H1 (cell line): ENCODE results near the gene MTAP. TPM values are rescaled to one million over a fixed set of nuclear protein-coding genes. Genes with fewer than 3 reads are reported as not detected.
A peak's percentile ranks its signal among the peaks of the same experiment; 100 is the strongest.

Experiments used
- CTCF ChIA-PET: fragments of 300-600 bp; sonication (Branson Sonifier 250); formaldehyde crosslinking; loops from one replicate; lab custom pipeline; 2021; ENCODE audit not compliant: partially characterized antibody; lab: Charles Lee
- POLR2A ChIA-PET: fragments of 300-600 bp; sonication (Branson Sonifier 250); formaldehyde crosslinking; loops from one replicate; lab custom pipeline; 2021; ENCODE audit warnings: inconsistent platforms; ENCODE audit not compliant: partially characterized antibody; lab: Charles Lee
- DNase-seq, 2 experiments: peaks; one replicate each; pipeline versions ENCODE4 v3.0.0 to v3.0.0-alpha.2; 2010 to 2022; ENCODE audit warnings: low spot score in 2 of 2, low read depth in 1 of 2, mixed read lengths in 1 of 2
- FAIRE-seq: peaks from 2 replicates; lab custom pipeline; 2011; peaks lifted over from hg19 to GRCh38; lab: Jason Lieb, UNC
- H2AFZ ChIP-seq: 2 replicates; pipeline ENCODE4 v1.8.1; 2012; ENCODE audit warnings: low read length, inconsistent platforms
- H2AK5ac ChIP-seq: 2 replicates; pipeline ENCODE4 v1.6.1; 2013; ENCODE audit warnings: low read depth, low read length
- H2BK120ac ChIP-seq: replicated peaks from 2 replicates; pipeline ENCODE3; 2013; ENCODE audit warnings: low read depth, low read length, inconsistent platforms
- H2BK12ac ChIP-seq: 2 replicates; pipeline ENCODE4 v1.6.1; 2013; ENCODE audit warnings: low read depth, low read length
- H2BK15ac ChIP-seq: 2 replicates; pipeline ENCODE4 v1.6.1; 2013; ENCODE audit warnings: low read length
- H2BK20ac ChIP-seq: 2 replicates; pipeline ENCODE4 v1.6.1; 2013; ENCODE audit warnings: low read length
- H2BK5ac ChIP-seq: 2 replicates; pipeline ENCODE4 v1.6.1; 2013; ENCODE audit warnings: low read depth, low read length
- H3K14ac ChIP-seq: 2 replicates; pipeline ENCODE4 v1.6.1; 2013; ENCODE audit warnings: inconsistent platforms; ENCODE audit not compliant: insufficient read length
- H3K18ac ChIP-seq: 2 replicates; pipeline ENCODE4 v1.6.1; 2013; ENCODE audit warnings: low read length; ENCODE audit errors: extremely low read depth
- H3K23ac ChIP-seq: 2 replicates; pipeline ENCODE4 v1.6.1; 2013; ENCODE audit warnings: inconsistent platforms; ENCODE audit not compliant: insufficient read length
- H3K23me2 ChIP-seq: 2 replicates; pipeline ENCODE4 v1.6.1; 2013; ENCODE audit warnings: low read depth, low read length
- H3K27ac ChIP-seq: 2 replicates; pipeline ENCODE4 v1.6.1; 2011; ENCODE audit warnings: low read depth, low read length, inconsistent platforms
- H3K27me3 ChIP-seq, 4 experiments: replicated peaks in 1 of 4; 1 replicate in 1 of 4; 2 replicates in 3 of 4; pipeline versions ENCODE4 v1.6.1 to v1.8.1; 2011 to 2013; ENCODE audit warnings: low read length in 3 of 4, mild to moderate bottlenecking in 3 of 4, inconsistent platforms in 2 of 4, mixed read lengths in 2 of 4, moderate library complexity in 1 of 4; ENCODE audit not compliant: control insufficient read depth in 3 of 4, insufficient read depth in 3 of 4; ENCODE audit errors: extremely low read depth in 1 of 4
- H3K36me3 ChIP-seq, 4 experiments: 2 replicates each; pipeline versions ENCODE4 v1.6.1 to v1.8.1; 2011 to 2013; ENCODE audit warnings: mild to moderate bottlenecking in 4 of 4, low read length in 3 of 4, moderate library complexity in 2 of 4, control low read depth in 1 of 4, inconsistent platforms in 1 of 4; ENCODE audit not compliant: insufficient read depth in 4 of 4, control insufficient read depth in 2 of 4
- H3K4ac ChIP-seq: replicated peaks from 2 replicates; pipeline ENCODE3; 2013; ENCODE audit warnings: low read length, low read depth, mixed read lengths, inconsistent platforms; ENCODE audit not compliant: insufficient read length
- H3K4me1 ChIP-seq, 4 experiments: replicated peaks in 1 of 4; 1 replicate in 1 of 4; 2 replicates in 3 of 4; pipeline versions ENCODE4 v1.6.1 to v1.8.1; 2011 to 2013; ENCODE audit warnings: low read length in 3 of 4, inconsistent platforms in 2 of 4, mixed read lengths in 1 of 4; ENCODE audit not compliant: insufficient read depth in 4 of 4, control insufficient read depth in 3 of 4
- H3K4me2 ChIP-seq, 2 experiments: 2 replicates each; pipeline versions ENCODE4 v1.6.1 to v1.8.1; 2011 to 2013; ENCODE audit warnings: low read depth in 2 of 2, low read length in 2 of 2, control low read depth in 1 of 2, inconsistent platforms in 1 of 2, mild to moderate bottlenecking in 1 of 2; ENCODE audit not compliant: insufficient read depth in 1 of 2
- H3K4me3 ChIP-seq, 4 experiments: fragments of 200-600, 300-600 bp in 1 of 4; sonication (generic), shearing (Covaris generic), sonication (Bioruptor Twin) in 1 of 4; 2 replicates each; pipeline versions ENCODE4 v1.5.1 to v1.8.1; 2011 to 2016; ENCODE audit warnings: low read length in 4 of 4, low read depth in 3 of 4, control low read depth in 2 of 4, inconsistent platforms in 2 of 4, mild to moderate bottlenecking in 2 of 4, mixed read lengths in 1 of 4, moderate library complexity in 1 of 4; ENCODE audit not compliant: insufficient read depth in 2 of 4; ENCODE audit errors: extremely low read depth in 1 of 4
- H3K56ac ChIP-seq: replicated peaks from 2 replicates; pipeline ENCODE3; 2013; ENCODE audit warnings: low read depth, mild to moderate bottlenecking, mixed read lengths, low read length, inconsistent platforms; ENCODE audit not compliant: insufficient read length
- H3K79me1 ChIP-seq: 2 replicates; pipeline ENCODE4 v1.6.1; 2013; ENCODE audit warnings: low read depth, low read length, control low read depth
- H3K79me2 ChIP-seq, 2 experiments: 2 replicates each; pipeline versions ENCODE4 v1.6.1 to v1.8.1; 2012 to 2013; ENCODE audit warnings: low read length in 2 of 2, mild to moderate bottlenecking in 2 of 2, inconsistent platforms in 1 of 2; ENCODE audit not compliant: insufficient read depth in 2 of 2, control insufficient read depth in 1 of 2
- H3K9ac ChIP-seq, 4 experiments: replicated peaks in 1 of 4; 1 replicate in 1 of 4; 2 replicates in 3 of 4; pipeline versions ENCODE4 v1.6.1 to v1.8.1; 2011 to 2013; ENCODE audit warnings: low read depth in 3 of 4, low read length in 3 of 4, control low read depth in 2 of 4, mild to moderate bottlenecking in 2 of 4, moderate library complexity in 2 of 4, inconsistent platforms in 1 of 4; ENCODE audit errors: extremely low read depth in 1 of 4
- H3K9me3 ChIP-seq, 2 experiments: 2 replicates each; pipeline versions ENCODE4 v1.6.1 to v1.8.1; 2012 to 2013; ENCODE audit warnings: mild to moderate bottlenecking in 2 of 2, moderate library complexity in 2 of 2, control low read depth in 1 of 2, inconsistent platforms in 1 of 2, low read depth in 1 of 2, low read length in 1 of 2, mixed read lengths in 1 of 2; ENCODE audit not compliant: insufficient read depth in 2 of 2
- H4K20me1 ChIP-seq, 2 experiments: replicated peaks in 1 of 2; 2 replicates each; pipeline versions ENCODE3 to v1.8.1; 2011 to 2013; ENCODE audit warnings: inconsistent platforms in 2 of 2, low read length in 2 of 2, mild to moderate bottlenecking in 1 of 2; ENCODE audit not compliant: insufficient read depth in 2 of 2, control insufficient read depth in 1 of 2
- H4K5ac ChIP-seq: 2 replicates; pipeline ENCODE4 v1.6.1; 2013; ENCODE audit warnings: low read length, low read depth, mixed read lengths, inconsistent platforms; ENCODE audit not compliant: insufficient read length
- H4K8ac ChIP-seq: 2 replicates; pipeline ENCODE4 v1.8.0; 2013; ENCODE audit warnings: mild to moderate bottlenecking, moderate library complexity, low read length, inconsistent platforms; ENCODE audit not compliant: insufficient read depth; ENCODE audit errors: extremely low read depth
- H4K91ac ChIP-seq: replicated peaks from 2 replicates; pipeline ENCODE3; 2013; ENCODE audit warnings: low read length, mixed read lengths, inconsistent platforms; ENCODE audit not compliant: insufficient read length
- BCL11A ChIP-seq, 2 experiments: IDR thresholded peaks; one replicate each; pipeline ENCODE4 v1.6.1; 2011; ENCODE audit warnings: low read depth in 2 of 2, low read length in 2 of 2, mild to moderate bottlenecking in 2 of 2
- CEBPB ChIP-seq: IDR thresholded peaks from 2 replicates; pipeline ENCODE4 v1.6.1; 2012; ENCODE audit warnings: low read depth, low read length
- RFX5 ChIP-seq: IDR thresholded peaks from 2 replicates; pipeline ENCODE4 v1.6.1; 2011; ENCODE audit warnings: low read depth, low read length, improper control_type of control experiment, borderline replicate concordance
- RNF2 ChIP-seq: fragments of 200-900, 300-1000 bp; sonication (generic); IDR thresholded peaks from 2 replicates; pipeline ENCODE4 v1.7.1; 2016; ENCODE audit warnings: borderline replicate concordance, low read depth, mild to moderate bottlenecking, antibody characterized with exemption, low read length; ENCODE audit not compliant: poor library complexity, severe bottlenecking; ENCODE audit errors: missing control alignments
- SP1 ChIP-seq: IDR thresholded peaks from 2 replicates; pipeline ENCODE4 v1.6.1; 2011; ENCODE audit warnings: low read depth, low read length
- SUZ12 ChIP-seq: fragments of 200-600 bp; sonication (generic); IDR thresholded peaks from 2 replicates; pipeline ENCODE4 v1.6.1; 2012; ENCODE audit warnings: mild to moderate bottlenecking, inconsistent platforms, low read length, moderate library complexity, mixed read lengths
- YY1 ChIP-seq: IDR thresholded peaks from 2 replicates; pipeline ENCODE4 v1.6.1; 2011; ENCODE audit warnings: low read depth, mild to moderate bottlenecking, low read length
- WGBS, 2 experiments: shearing (Covaris generic) in 1 of 2; methylation state at CpG; one replicate each; pipeline versions ENCODE4 v1.1.6 to v1.1.7; 2013 to 2015; ENCODE audit warnings: low lambda C conversion rate in 2 of 2, mixed read lengths in 2 of 2, inconsistent platforms in 1 of 2, low coverage in 1 of 2, missing lambda C conversion rate in 1 of 2; ENCODE audit not compliant: insufficient replicate concordance in 2 of 2, insufficient coverage in 1 of 2, insufficient read length in 1 of 2; ENCODE audit errors: extremely low coverage in 1 of 2, missing lambda C conversion rate in 1 of 2; 5-methylcytosine and 5-hydroxymethylcytosine counted together
- polyA plus RNA-seq, 7 experiments: library from polyadenylated mRNA; depleted of rRNA in 3 of 7; stranded (reverse) in 5 of 7; unstranded in 2 of 7; fragments of >200 nt in 5 of 7; fragments of 200-250 nt in 2 of 7; gene quantifications; 1 replicate in 5 of 7; 2 replicates in 1 of 7; 4 replicates in 1 of 7; pipeline versions ENCODE4 v1.2.1 to v1.2.3, GENCODE V29; 2011 to 2013; ENCODE audit warnings: missing spikeins in 2 of 7, mixed read lengths in 2 of 7
- total RNA-seq: library from RNA; stranded (reverse); fragmentation: NEBNext Ultra II Directional; extraction: Animal tissue kit (Norgen Biotek cat#: 25700); gene quantifications from 2 replicates; pipeline ENCODE4 v1.2.1, GENCODE V29; 2021
- TF ChIP-seq, protein P1 (sequence below): IDR thresholded peaks from 2 replicates; pipeline ENCODE4 v1.6.1; 2011; ENCODE audit warnings: low read depth, mild to moderate bottlenecking, low read length; ENCODE audit not compliant: insufficient read depth
- TF ChIP-seq, protein P2 (sequence below): IDR thresholded peaks from 2 replicates; pipeline ENCODE4 v1.6.1; 2012; ENCODE audit warnings: low read length, inconsistent platforms

MTAP gene
- total and polyA plus RNA-seq, 2 of the 8 experiments (the other 6 are each of a cell fraction or from before 2014, with no cell fraction given) = 16.4 to 100 TPM

- no peak overlapping the region for H4K5ac ChIP-seq
- H2BK5ac ChIP-seq = peak overlapping the region; percentile 21; the same call in 1 of the 2 replicates
- no peak overlapping the region for H3K27ac ChIP-seq
- no peak overlapping the region for H3K23ac ChIP-seq
- H3K4me3 ChIP-seq = peak overlapping the region; percentile 88 to 93 (median 90); a peak in 6 of 8 replicates
- no peak overlapping the region for H4K91ac ChIP-seq
- CTCF ChIA-PET = no interaction called here
- peaks cover 0 to 16% (median 9%) of the 10 kb centered on the region in 4 experiments; a peak in 4 of 7 replicates for H3K4me1 ChIP-seq
- H4K20me1 ChIP-seq = peaks cover 7 to 11% of the 10 kb centered on the region in 2 experiments
- H3K79me2 ChIP-seq = peaks cover 22 to 34% of the 10 kb centered on the region in 2 experiments
- H3K9ac ChIP-seq = peak overlapping the region in 3 of 4 experiments; percentile 80 to 93 (median 84); a peak in 5 of 7 replicates
- no peak overlapping the region for H2BK20ac ChIP-seq
- 76% methylated on average over 11 of the region's 11 CpGs; no CpG with 5 or more reads in 1 of the 2 experiments for WGBS, 2 experiments
- H3K79me1 ChIP-seq = peaks cover 5% of the 10 kb centered on the region
- H2BK120ac ChIP-seq = no peak overlapping the region
- no peaks in the 10 kb centered on the region; a peak in 1 of 7 replicates for H3K27me3 ChIP-seq
- no peak for FAIRE-seq
- H3K18ac ChIP-seq = no peak overlapping the region; the same call in 1 of the 2 replicates
- peak overlapping the region; percentile 31; the same call in 1 of the 2 replicates for H2BK12ac ChIP-seq
- no peak for DNase-seq
- H3K23me2 ChIP-seq = peaks cover 14% of the 10 kb centered on the region
- no peaks in the 10 kb centered on the region for H3K9me3 ChIP-seq
- peaks cover 0 to 6% (median 5%) of the 10 kb centered on the region in 4 experiments; a peak in 4 of 8 replicates for H3K36me3 ChIP-seq
- H3K4me2 ChIP-seq = peak overlapping the region; percentile 86 to 89
- H4K8ac ChIP-seq = no peak overlapping the region
- peak overlapping the region; percentile 88; the same call in 1 of the 2 replicates for H2AFZ ChIP-seq
- no peak overlapping the region for H3K4ac ChIP-seq
- POLR2A ChIA-PET = interaction anchor here (0.7 to 4.0 kb wide), 3 partner anchors 11 to 18 kb away, joined by 3 to 28 read pairs (median 3); no protein-coding TSS in a partner anchor
- H2AK5ac ChIP-seq = no peak overlapping the region
- no peak overlapping the region for H2BK15ac ChIP-seq
- no peak overlapping the region for H3K14ac ChIP-seq
- no peak overlapping the region for H3K56ac ChIP-seq
- TF ChIP-seq RFX5 = no peak
- TF ChIP-seq CEBPB = no peak
- no peak for TF ChIP-seq YY1
- no peak for TF ChIP-seq SUZ12
- TF ChIP-seq BCL11A (IDR thresholded peaks at IDR 0.05; ENCODE audit: low read depth in 2 of 2, low read length in 2 of 2) = no peak
- no peak for TF ChIP-seq RNF2
- no peak for TF ChIP-seq SP1
- TF ChIP-seq, protein P1, sequence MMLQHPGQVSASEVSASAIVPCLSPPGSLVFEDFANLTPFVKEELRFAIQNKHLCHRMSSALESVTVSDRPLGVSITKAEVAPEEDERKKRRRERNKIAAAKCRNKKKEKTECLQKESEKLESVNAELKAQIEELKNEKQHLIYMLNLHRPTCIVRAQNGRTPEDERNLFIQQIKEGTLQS = no peak
- TF ChIP-seq, protein P2, sequence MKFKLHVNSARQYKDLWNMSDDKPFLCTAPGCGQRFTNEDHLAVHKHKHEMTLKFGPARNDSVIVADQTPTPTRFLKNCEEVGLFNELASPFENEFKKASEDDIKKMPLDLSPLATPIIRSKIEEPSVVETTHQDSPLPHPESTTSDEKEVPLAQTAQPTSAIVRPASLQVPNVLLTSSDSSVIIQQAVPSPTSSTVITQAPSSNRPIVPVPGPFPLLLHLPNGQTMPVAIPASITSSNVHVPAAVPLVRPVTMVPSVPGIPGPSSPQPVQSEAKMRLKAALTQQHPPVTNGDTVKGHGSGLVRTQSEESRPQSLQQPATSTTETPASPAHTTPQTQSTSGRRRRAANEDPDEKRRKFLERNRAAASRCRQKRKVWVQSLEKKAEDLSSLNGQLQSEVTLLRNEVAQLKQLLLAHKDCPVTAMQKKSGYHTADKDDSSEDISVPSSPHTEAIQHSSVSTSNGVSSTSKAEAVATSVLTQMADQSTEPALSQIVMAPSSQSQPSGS = no peak
Observed at GRCh38 chr9:21800931-21801682, 1.3 kb upstream of the MTAP start.
